HTR-8/SVneo (cell line): ENCODE measurements around the gene ZNF593OS.

Experiments
- DNase-seq: peaks from one replicate; pipeline ENCODE4 v3.0.0; 2011; ENCODE audit warnings: low spot score, mixed read lengths; ENCODE audit not compliant: insufficient read length
- FAIRE-seq: peaks from 2 replicates; lab custom pipeline; 2011; peaks lifted over from hg19 to GRCh38; lab: Jason Lieb, UNC

ZNF593OS gene

GRCh38 chr1:26129778-26130177 lies 41.9 kb downstream of the ZNF593OS start:
- DNase-seq: no peak
- no peak for FAIRE-seq

GRCh38 chr1:26127235-26128163 lies 44.1 kb downstream of the ZNF593OS start:
- no peak for DNase-seq
- FAIRE-seq: no peak

- no peak for FAIRE-seq
- DNase-seq: no peak
Observed at GRCh38 chr1:26126321-26127084, 45.1 kb downstream of the ZNF593OS start.

DNA sequence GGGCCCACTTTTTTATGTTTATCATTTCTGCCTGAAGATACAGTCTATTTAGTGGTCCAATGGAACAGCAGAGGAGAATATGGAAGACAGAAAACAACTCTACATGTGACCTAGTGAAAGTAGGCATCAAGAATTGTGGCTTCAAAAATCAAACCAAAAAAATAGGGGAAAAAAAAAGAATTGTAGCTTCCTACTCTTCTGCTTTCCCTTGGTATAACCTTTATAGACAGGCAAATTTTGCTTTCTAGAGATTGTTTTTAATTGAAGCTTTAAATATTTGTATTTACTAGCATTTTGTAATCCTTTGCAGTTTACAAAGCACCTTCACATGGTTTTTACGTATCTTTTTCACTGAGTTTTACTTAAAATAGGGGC lies 45.7 kb downstream of the ZNF593OS start:
- DNase-seq (no peak), FAIRE-seq (no peak)

GRCh38 chr1:26125382-26125781 lies 46.2 kb downstream of the ZNF593OS start:
- no peak for DNase-seq
- no peak for FAIRE-seq

- no peak for FAIRE-seq
Observed at GRCh38 chr1:26124418-26125331, 47.0 kb downstream of the ZNF593OS start.

DNA sequence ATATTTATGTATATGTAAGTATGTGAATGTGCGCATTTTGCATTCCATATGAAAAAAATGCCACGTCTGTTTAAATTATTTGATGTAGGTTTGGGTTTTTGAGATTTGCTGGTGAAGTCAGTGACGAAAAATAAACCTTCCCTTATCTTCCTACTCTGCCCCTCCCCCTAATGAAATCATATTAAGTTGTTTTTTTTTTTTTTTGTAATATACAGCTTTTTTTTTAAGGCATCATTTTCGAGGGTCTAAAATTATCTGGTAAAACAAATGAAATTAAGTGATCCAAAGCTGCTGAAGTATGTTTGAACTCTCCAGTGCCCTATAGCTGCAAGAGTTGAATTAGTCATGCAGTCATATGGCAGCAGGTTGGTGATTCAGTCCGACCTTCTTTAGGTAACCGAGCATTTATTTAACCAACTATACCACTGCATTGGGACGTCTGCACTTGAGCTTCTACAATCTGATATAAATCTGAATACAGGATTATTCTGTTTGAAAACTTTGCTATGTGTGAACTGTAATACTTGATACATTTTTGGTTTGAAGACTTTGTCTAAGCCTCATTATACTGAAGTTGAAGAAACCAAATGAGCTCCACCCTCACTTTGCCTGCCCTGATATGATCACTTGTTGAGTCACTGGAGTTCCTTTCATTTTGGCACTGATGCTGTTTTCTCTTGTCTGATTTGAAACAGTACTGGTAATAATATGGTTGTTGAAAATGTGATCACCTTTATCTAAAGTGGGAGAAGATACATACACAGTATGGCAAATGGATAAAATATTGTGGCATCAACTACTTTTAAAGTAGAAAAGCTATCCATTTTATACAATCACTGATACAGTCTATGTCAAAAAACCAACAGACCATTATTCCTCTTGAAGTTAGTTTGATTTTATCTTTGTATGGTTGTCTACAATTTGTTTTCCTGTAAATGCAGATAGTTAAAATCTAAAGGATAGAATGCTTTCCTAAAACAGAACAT lies 48.4 kb downstream of the ZNF593OS start:
- no peak for DNase-seq
- no peak for FAIRE-seq

More at GRCh38 chr1:26124418-26125331, 47.0 kb downstream of the ZNF593OS start:
- no peak for DNase-seq

GRCh38 chr1:26121854-26122773 lies 49.5 kb downstream of the ZNF593OS start:
- no peak for DNase-seq
- no peak for FAIRE-seq

GRCh38 chr1:26119892-26120608 lies 51.6 kb downstream of the ZNF593OS start:
- no peak for DNase-seq

More at GRCh38 chr1:26119892-26120608, 51.6 kb downstream of the ZNF593OS start:
- FAIRE-seq: no peak
